RWPE2 (cell line): ENCODE measurements around the gene DCLK2.

Experiments used
- ATAC-seq: fragments of 200-7000 bp; cut with Tn5 transposase; 3 replicates; pipeline ENCODE4 v1.9.1; 2021; ENCODE audit warnings: low read depth
- DNase-seq: peaks from one replicate; pipeline ENCODE4 v3.0.0-alpha.2; 2020; ENCODE audit warnings: low spot score
- H3K27ac ChIP-seq: fragments of 450-650 bp; 2 replicates; pipeline ENCODE4 v1.5.1; 2017; ENCODE audit warnings: mild to moderate bottlenecking; ENCODE audit not compliant: poor library complexity, severe bottlenecking
- H3K27me3 ChIP-seq: fragments of 250-450 bp; sonication (Bioruptor Pico); 2 replicates; pipeline ENCODE4 v1.5.1; 2021; ENCODE audit warnings: mild to moderate bottlenecking, moderate library complexity; ENCODE audit not compliant: insufficient read depth, poor library complexity, severe bottlenecking
- H3K36me3 ChIP-seq: fragments of 250-450 bp; sonication (Bioruptor Pico); 2 replicates; pipeline ENCODE4 v1.5.1; 2020; ENCODE audit warnings: low read depth, mild to moderate bottlenecking, moderate library complexity
- H3K4me1 ChIP-seq: fragments of 250-450 bp; sonication (Bioruptor Pico); 2 replicates; pipeline ENCODE4 v1.5.1; 2021; ENCODE audit warnings: mild to moderate bottlenecking, moderate library complexity; ENCODE audit not compliant: insufficient read depth, poor library complexity, severe bottlenecking
- H3K4me3 ChIP-seq: fragments of 250-450 bp; sonication (Bioruptor Pico); 2 replicates; pipeline ENCODE4 v1.5.1; 2021; ENCODE audit warnings: mild to moderate bottlenecking, moderate library complexity; ENCODE audit not compliant: severe bottlenecking
- H3K9me3 ChIP-seq: fragments of 250-450 bp; sonication (Bioruptor Pico); 2 replicates; pipeline ENCODE4 v1.5.1; 2021; ENCODE audit warnings: mild to moderate bottlenecking, moderate library complexity; ENCODE audit not compliant: severe bottlenecking
- TF ChIP-seq, protein P1 (sequence below): fragments of 450-650 bp; IDR thresholded peaks from one replicate; pipeline ENCODE4 v1.5.1; 2017; ENCODE audit warnings: mild to moderate bottlenecking, moderate library complexity; ENCODE audit not compliant: poor library complexity, severe bottlenecking

DCLK2 gene

GRCh38 chr4:150219841-150220240 is 141.6 kb downstream of the DCLK2 start:
- H3K27me3 ChIP-seq = no peaks in the 10 kb centered on the region
- no peak overlapping the region for H3K27ac ChIP-seq
- DNase-seq (no peak), ATAC-seq (no peak)
- no peak overlapping the region for H3K4me3 ChIP-seq
- no peaks in the 10 kb centered on the region for H3K4me1 ChIP-seq
- TF ChIP-seq, protein P1, sequence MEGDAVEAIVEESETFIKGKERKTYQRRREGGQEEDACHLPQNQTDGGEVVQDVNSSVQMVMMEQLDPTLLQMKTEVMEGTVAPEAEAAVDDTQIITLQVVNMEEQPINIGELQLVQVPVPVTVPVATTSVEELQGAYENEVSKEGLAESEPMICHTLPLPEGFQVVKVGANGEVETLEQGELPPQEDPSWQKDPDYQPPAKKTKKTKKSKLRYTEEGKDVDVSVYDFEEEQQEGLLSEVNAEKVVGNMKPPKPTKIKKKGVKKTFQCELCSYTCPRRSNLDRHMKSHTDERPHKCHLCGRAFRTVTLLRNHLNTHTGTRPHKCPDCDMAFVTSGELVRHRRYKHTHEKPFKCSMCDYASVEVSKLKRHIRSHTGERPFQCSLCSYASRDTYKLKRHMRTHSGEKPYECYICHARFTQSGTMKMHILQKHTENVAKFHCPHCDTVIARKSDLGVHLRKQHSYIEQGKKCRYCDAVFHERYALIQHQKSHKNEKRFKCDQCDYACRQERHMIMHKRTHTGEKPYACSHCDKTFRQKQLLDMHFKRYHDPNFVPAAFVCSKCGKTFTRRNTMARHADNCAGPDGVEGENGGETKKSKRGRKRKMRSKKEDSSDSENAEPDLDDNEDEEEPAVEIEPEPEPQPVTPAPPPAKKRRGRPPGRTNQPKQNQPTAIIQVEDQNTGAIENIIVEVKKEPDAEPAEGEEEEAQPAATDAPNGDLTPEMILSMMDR = no peak
- no peaks in the 10 kb centered on the region for H3K36me3 ChIP-seq
- H3K9me3 ChIP-seq = no peaks in the 10 kb centered on the region

DNA sequence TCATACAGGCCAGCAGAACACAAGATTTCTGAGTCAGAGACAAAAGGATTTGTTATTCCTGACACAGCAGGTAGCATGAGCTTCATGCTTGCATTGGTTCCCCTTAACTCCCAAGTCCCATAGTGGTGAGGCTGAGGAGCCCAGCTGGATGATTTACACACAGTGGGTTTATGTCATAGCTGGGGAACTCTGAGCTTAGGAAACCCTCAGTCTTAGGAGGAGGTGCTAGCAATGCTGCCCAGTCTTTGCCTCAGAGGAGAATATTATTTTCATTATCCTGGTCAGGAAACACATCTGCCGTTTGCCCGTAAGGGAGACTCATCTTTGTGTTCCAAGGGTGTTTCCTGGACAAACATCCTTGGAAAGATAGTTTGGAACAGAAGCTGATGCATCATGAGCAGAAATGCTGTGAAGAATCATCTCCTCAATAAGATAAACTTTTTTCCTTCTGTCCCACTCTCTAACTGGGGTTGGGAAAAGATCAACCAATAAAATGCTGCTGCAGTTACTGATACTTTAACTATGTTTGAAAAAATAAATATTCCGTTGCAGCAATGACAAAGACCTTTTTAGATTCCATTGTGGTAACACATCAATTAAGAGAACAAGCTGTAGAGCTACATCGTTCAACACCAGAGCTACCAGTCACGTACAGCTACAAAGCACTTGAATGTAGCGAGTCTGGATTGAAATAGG is 146.8 kb downstream of the DCLK2 start:
- no peaks in the 10 kb centered on the region for H3K27me3 ChIP-seq
- no peak overlapping the region for H3K4me3 ChIP-seq
- no peak for DNase-seq
- no peaks in the 10 kb centered on the region for H3K9me3 ChIP-seq
- no peaks in the 10 kb centered on the region for H3K36me3 ChIP-seq
- peaks cover 7% of the 10 kb centered on the region for H3K4me1 ChIP-seq
- TF ChIP-seq, protein P1 = no peak
- ATAC-seq = 0 out of 3 replicates have a peak, but pooled peaks have one; percentile 19
- H3K27ac ChIP-seq = no peak overlapping the region

DNA sequence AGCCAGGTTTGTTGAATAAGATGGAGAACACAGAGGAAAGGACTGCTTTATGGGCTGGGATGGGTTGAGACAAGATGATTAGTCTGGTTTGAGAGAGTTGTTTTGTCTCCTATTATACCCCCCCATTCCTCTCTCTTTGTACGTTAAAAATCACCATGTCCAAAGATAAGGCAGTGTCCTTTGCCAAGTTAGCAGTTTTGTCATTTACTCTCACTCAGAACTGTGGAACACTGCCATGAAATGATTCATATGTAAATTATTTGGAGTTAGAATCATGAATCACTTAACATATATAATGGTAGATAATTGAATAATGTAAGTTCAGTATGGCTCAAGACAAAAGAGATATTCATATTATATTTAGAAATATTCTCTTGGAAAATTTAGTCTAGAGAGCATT is 151.3 kb downstream of the DCLK2 start:
- Histone ChIP-seq H3K4me1 (peaks cover 7% of the 10 kb centered on the region), H3K4me3 (no peak overlapping the region), H3K27me3 (no peaks in the 10 kb centered on the region), H3K27ac (no peak overlapping the region), H3K9me3 (no peaks in the 10 kb centered on the region), H3K36me3 (no peaks in the 10 kb centered on the region)
- TF ChIP-seq, protein P1 = no peak
- DNase-seq (no peak), ATAC-seq (peak; percentile 53; the same call in 2 of the 3 replicates)

GRCh38 chr4:150230561-150230960 is 152.3 kb downstream of the DCLK2 start:
- Histone ChIP-seq H3K27ac (no peak overlapping the region), H3K27me3 (no peaks in the 10 kb centered on the region), H3K36me3 (no peaks in the 10 kb centered on the region), H3K9me3 (no peaks in the 10 kb centered on the region), H3K4me3 (no peak overlapping the region), H3K4me1 (peaks cover 7% of the 10 kb centered on the region)
- no peak for ATAC-seq
- DNase-seq = no peak
- TF ChIP-seq, protein P1 = no peak

GRCh38 chr4:150231107-150231770 is 153.0 kb downstream of the DCLK2 start:
- no peak for DNase-seq
- Histone ChIP-seq H3K27ac (no peak overlapping the region), H3K27me3 (no peaks in the 10 kb centered on the region), H3K4me3 (no peak overlapping the region), H3K9me3 (no peaks in the 10 kb centered on the region), H3K4me1 (peaks cover 8% of the 10 kb centered on the region), H3K36me3 (no peaks in the 10 kb centered on the region)
- TF ChIP-seq, protein P1 = no peak
- no peak for ATAC-seq
